ENCODE results near the gene MINAR2. TPM values are rescaled to one million over a fixed set of nuclear protein-coding genes. Genes with fewer than 3 reads are reported as not detected.

The MINAR2 gene, protein sequence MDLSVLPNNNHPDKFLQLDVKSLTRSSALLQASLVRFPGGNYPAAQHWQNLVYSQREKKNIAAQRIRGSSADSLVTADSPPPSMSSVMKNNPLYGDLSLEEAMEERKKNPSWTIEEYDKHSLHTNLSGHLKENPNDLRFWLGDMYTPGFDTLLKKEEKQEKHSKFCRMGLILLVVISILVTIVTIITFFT
- not detected for total RNA-seq

DNA sequence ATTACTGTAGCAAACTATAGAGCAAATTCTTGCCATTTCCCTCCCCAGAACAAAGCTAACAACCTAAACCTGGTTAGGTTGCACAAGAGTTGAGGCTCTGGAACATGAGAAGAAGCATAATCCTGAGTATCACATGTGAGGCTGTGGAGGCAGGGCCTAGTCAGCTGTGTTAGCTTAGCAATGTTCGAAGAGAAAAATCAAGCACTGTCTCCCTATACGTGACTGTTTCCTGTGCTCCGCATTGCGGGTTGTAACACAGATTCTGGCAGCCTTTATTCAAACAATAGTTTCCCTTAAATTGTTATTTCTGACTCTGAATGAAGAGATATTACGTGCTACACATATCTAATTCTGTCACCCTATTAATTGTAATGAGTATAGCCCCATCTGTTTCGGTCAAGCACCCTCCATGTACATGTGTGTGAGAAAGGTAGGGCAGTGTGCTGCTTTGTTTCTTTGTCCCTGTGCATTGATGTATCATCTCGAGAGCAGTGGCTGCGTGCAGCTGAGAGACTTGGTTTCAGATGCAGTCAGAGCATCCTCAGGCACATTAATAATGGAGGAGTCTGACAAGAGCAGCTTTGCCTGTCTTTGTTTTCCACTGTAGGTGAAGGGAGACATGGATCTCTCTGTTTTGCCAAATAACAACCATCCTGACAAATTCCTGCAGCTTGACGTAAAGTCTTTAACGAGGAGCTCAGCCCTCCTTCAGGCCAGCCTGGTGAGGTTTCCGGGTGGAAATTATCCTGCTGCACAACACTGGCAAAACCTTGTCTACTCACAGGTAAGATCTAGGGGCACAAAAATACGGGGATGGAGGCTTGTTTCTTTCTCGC is at the start of gene MINAR2:
Gene MINAR2 (plus strand): TSS at position 523 of the 836 bp plus-strand sequence. CDS start 97 bp downstream, at position 620.
- no peak for DNase-seq (ENCODE audit: low read depth in 2 of 3, low spot score in 2 of 3)

DNA sequence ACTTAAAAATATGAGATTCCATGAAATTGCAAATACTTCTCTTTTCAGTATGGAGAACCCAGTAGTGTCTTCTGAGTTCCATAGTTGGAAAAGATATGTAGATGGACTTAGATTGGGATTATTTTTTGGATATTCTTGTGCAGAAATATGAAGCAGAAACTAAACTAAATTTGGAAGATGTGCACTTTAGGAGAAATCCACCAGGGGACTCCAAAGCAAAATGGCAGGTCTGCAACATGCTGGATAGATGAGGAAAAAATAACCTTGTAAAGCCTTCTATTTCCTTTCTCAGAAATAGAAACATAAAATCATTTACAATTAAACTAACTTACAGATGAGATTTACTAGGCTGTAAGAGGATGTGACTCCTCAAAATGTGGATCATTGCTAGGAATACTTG is 49.2 kb upstream of the MINAR2 start:
- DNase-seq (ENCODE audit: low read depth in 2 of 3, low spot score in 2 of 3): no peak

DNA sequence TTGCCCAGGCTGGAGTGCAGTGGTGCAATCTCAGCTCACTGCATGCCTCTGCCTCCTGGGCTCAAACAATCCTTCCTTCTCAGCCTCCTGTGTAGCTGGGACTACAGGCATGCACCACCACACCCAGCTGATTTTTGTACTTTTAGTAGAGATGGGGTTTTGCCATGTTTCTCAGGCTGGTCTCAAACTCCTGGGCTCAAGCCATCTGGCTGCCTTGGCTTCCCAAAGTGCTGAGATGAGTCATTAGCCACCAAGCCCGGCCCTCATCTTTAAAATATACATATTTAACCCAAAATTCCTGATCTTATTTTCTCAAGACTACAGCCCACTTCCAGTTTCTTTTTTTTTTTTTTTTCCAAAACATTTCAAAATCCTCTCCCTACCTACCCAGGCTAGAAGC is 31.7 kb upstream of the MINAR2 start:
- no peak for DNase-seq (ENCODE audit: low read depth in 2 of 3, low spot score in 2 of 3)

DNA sequence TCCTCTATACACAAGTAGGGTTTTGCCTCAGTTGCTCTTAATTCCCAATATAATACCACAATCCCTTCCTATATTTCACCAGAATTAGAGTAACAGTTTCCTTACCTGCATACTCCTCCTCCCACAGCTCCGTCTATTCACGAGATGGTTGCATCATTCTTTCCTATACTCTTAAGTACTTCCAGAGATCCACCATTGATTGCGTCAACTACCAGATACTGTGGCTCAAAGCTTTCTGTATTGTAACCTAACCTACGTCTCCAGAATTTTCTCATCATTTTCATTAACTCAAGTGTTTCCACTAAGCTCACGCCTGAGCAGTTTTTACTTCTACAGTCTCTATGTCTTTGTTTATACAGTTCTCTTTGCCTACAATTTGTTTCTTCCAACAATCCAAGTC is 31.2 kb upstream of the MINAR2 start:
- DNase-seq (ENCODE audit: low read depth in 2 of 3, low spot score in 2 of 3): no peak

DNA sequence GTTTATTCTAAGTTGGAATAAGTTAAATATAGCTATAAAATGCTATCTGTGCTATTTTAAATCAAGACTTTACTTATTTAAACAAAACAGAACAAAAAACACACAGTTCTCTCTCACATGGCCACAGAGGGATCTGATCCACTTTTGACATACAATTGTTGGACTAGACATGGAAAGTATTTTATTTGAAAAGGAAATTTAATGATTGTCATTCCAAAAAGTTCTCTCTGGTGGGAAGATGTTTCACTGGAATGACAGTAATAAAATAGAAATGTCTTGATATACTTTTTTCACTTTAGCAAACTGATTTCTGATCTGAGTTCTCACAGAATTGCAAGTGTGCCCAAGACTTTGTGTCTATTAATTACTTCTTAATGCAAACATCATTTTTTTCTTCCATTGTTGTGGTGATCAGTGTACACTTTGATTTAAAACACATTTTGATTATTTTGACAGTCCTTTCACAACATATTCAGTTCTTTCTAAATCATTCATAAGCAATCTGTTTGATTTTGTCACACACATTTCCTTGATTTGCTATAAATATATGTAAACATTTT is 30.1 kb upstream of the MINAR2 start:
- DNase-seq (ENCODE audit: low read depth in 2 of 3, low spot score in 2 of 3): no peak

DNA sequence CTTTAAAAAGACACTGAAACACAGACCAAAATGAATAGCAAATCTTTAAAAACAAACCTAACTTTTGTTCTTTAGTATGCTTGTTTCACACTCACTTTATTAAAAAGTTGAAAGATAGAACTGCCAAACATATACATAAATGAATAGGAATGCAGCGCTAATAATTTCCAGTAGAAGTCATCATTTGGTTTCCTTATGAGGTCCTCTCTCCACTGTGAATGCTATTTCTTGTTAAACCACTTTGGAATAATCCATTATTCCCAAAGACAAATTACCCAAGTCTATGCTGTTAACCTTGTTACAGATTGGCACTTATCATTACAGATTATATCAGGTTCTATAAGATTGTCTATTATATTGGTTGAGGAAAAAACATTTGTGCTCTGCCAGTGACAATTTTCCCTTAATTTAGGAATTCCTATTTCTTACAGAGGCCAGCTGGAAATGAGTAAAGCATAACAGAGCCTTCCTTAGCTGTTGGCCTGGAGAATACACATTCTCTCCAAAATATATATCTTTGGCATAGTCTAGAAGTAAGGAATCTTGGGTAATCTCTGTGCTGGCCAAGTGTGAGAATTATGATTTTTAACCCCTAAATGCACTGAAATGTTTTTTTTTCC is 29.3 kb upstream of the MINAR2 start:
- no peak for DNase-seq (ENCODE audit: low read depth in 2 of 3, low spot score in 2 of 3)

DNA sequence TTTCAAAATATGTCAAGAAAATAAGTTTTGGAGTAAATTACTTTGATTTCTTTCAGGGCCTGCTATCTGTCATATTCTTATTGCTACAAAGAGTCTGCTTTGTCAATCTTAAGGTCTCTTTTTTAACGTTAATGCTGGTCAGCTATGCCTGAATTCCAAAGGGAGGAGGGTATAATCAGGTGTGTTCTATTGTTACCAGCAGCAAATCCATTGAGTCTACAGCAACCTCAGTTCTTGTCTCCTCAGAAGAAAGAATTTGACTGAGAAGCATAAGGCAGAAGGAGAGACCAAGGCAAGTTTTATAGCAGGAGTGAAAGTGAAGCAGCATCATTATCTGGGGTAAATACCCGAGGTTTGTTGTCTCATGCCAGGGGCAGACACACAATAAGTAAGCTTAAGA is 23.7 kb upstream of the MINAR2 start:
- DNase-seq (ENCODE audit: low read depth in 2 of 3, low spot score in 2 of 3): no peak

DNA sequence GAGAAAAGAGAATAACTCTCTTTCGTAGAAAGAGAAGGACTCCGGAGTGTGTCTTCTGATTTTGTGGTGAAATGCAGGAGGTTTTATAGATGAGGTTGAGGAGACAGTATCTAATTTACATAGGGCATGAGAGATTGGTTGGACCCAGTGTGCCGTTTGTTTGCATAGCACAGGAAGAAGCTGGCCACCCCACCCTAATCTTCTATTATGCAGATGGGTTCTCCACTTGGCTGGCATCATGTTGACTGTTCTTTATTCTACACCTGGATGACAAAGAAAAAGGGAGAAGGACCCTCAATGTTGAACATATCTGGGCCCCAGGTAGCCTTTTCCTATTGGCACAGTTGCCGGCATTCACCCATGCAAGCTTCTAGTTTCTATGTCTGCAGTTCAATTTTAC is 23.2 kb upstream of the MINAR2 start:
- no peak for DNase-seq (ENCODE audit: low read depth in 2 of 3, low spot score in 2 of 3)

DNA sequence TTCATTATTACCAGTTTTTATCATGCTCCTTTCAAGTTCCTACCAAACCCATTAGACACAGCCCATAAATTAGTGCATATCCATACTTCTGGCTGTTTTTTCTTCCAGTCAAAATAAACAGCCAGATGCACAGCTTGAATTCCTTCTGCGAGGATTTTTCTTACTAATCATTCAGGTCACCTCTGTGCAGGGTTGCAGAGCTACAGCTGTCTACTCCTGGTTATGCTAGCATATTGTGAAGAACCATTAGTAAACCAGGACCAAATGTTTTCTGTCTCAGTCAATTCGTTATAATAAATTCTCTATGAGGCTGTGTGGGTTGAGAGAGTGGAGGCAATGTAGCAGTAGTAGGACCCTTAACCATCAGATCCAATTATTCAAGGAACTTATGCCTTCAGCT is 8.1 kb upstream of the MINAR2 start:
- DNase-seq (ENCODE audit: low read depth in 2 of 3, low spot score in 2 of 3): no peak

DNA sequence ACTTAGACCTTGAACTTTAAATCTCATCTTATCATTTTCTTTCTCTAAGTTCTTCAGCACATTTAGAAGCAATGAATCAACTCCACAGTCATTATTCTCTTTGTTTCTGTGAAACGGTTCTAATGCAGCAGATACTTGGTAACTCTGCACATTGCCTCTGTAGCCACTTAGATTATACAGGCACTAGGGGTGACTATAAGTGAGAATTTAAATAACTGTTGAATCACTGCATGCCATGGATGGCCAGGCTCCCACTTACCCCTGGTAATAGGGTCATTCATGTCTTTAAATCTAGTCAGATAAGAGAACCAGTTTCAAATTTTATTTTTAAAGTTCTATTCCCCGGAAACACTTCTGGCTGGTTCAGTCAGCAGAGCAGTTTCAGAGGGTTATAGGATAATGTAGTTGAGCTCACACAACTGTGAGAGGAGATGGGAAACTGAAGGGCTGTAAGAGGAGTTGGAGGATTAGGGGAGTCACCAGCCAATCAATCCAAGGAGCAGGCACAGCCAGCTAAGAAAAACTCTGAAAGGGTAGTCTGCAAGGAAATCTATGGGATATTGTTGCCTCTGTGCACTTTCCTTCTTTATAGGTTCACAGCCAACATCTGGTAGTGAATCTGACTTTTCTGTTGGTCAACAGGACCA is 4.2 kb upstream of the MINAR2 start:
- no peak for DNase-seq (ENCODE audit: low read depth in 2 of 3, low spot score in 2 of 3)

DNA sequence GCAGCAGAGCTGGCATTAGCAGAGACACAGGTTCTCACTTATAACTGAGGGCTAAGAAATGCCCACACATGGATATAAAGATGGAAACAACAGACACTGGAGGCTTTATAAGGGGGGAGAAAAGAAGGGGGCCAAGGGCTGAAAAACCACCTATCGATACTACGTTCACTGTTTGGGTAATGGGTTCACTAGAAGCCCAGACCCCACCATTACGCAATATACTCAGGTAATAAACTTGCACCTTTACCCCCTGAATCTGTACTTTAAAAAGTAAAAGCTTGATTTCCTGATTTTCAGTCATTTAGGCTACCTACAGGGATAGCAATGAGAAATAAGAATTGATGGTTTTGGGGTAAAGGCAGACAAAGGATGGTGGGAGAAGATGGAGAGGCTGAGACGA is 1.9 kb upstream of the MINAR2 start:
- DNase-seq (ENCODE audit: low read depth in 2 of 3, low spot score in 2 of 3): no peak

DNA sequence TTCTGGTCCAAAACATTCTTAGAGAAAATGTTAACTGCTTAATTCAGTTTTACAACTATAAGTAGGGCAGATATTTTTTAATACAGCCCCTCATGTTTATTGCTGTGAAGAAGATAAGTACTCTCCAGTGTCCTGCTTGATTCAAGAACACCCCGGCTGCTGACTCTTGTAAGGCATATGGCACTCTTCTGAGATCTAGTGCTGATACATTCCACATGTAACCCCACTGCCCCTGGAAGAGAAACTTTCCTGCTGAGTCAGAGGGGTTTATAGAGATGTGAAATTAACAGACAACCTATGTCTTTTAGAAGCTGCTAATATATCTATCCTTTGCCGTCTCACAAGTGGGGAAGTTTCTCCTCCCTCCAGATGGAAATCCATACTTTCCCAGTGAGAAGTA is 1.0 kb upstream of the MINAR2 start:
- no peak for DNase-seq (ENCODE audit: low read depth in 2 of 3, low spot score in 2 of 3)

DNA sequence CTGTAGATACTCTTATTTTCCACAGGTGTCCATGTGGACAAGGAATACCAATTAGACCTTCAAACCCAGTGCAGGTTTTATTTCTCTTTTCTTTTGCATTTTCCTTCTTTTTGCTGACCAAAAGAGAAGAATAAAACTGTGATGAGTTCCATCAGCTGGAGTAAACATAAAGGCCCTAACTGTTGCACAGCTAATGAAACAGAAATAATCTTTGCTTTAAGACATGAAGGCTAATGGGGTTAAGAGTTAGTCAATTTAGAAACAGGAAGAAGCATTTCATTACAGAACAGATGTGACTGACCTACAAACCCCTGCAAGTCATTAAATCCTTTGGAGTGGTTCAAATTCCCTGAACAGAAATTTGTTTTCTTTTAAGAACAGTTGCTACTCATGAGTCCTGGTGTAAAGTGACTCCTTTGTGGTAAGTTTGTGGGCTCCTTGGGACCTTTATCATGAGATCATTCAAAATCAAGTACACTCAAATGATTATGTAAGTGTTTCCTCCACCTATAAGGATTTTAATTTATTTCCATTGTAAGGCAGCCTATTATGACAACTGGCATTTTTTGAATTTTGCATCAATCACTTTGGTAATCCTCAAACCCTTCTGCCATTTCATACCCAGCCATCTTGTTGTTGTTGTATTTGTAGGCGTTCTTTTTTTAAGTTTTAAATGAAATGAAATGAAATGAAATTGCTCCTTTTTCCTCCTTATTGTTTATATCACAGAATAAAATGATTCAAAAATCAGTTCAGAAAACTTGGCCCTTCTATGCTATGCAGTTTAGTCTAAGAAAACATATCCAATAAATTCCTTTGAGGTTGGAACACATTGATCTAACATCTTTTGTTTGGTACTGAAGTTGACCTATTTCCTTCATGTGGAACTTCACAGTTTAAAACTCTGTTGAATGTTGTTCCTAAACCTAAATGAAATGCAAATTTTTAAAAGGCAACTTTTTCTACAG is 1.3 kb downstream of the MINAR2 start:
- no peak for DNase-seq (ENCODE audit: low read depth in 2 of 3, low spot score in 2 of 3)

DNA sequence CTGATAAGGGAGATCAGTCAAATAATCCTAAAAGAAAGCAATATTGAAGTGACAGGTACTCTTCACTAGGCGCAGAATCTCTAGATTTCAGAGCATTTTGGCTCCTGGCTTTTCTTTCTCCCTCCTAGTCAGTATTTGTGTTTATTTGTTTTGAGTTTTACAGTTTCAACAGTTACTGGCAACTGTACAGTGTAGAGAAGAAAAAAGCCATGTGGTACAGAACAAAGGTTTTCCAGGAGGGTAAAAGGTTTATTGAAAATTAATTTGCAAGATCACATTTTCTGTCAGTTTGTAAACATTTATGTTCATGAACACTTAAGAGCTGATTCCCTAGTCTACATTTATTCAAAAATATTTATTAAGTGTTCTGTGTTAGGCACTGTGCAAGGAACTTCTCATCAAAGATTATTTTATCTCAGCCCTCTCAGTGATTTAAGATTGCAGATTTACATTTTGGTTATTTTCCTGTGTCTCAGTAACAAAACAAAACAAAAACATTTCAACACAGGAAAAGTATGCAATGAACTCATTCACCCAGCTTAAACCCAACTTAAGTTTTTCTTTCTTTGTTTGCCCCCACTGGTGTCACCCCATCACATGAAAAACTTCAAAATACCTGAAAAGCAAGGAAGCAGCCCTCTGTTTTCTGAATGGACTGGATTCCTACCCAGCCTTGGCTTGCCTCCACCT is 12.9 kb downstream of the MINAR2 start:
- DNase-seq (ENCODE audit: low read depth in 2 of 3, low spot score in 2 of 3): no peak

DNA sequence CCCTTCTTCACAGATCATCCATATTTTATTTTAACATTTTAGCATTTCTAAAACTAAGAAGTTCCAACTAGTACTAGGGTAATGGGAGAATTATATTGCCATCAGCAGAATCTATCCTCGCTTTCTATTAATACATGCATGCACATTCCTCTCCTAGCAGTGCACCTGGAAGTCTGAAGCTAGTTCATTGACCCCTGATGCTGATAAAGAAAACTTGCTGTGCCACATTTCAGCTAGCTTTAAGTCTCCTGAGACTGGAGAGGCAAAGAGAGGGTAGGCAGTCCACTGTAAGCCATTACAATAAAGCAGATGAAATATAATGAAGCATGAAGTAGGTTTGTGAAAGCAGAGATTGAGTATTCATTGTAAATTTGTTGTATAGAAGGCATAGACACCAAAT is 15.8 kb downstream of the MINAR2 start:
- no peak for DNase-seq (ENCODE audit: low read depth in 2 of 3, low spot score in 2 of 3)

DNA sequence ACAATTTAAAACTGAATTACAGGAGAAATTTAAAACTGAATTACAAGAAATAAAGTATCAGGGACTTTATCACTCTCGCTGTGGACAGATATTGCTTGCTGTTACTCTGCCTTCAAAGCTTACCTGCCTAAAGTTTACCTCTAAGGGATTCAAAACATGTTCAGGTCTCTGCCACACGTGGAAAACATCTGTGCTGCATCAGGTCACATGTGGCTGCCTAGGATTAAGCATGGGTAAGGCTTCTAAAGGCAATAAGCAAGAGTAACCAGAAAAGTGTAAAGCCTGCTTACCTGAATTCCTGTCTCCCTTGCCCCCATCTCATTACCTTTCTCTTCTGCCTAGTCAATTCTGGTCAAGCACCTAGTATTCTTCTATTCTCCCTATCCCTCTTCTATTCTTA is 18.9 kb downstream of the MINAR2 start:
- DNase-seq (ENCODE audit: low read depth in 2 of 3, low spot score in 2 of 3): no peak

DNA sequence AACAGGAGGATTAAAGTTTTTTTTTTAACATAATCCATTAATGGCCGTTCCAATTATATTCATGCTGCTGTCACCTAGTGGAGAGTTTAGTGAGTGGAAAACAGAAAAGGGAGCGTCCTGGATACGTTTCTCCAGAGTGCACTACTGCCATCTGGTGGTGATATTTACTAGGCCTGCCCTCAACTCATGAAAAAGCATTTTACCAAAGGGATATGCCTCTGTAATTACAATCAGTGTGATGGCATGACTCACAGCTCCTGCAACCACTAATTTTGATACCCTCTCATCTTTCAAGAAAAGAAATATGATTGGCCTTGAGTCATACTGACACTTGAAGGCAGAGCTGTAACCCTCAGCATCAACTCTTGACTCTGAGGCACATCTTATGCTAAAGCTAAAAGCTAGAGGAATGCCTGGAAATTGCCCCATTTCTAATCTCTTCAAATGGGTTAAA is 20.1 kb downstream of the MINAR2 start:
- peak; percentile 22 to 94 (median 84) for DNase-seq (ENCODE audit: low read depth in 2 of 3, low spot score in 2 of 3)

DNA sequence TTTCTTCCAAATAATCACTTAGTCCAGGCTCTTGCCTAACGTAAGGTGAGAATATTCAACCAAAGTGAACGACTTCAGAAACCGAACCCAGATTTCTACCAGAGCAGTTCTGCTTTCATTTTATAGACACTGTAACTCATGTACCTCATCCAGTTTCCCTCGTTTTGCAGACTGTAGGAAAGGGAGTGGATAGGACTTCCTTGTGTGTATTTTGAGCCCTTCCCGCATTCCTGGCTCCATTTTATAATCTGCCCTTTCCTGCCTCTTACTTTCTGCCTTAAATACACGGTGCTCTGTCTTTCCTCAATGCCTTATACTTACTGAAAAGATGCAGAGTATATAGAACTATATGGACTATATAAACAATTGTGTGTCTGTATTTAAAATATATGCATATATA is 20.8 kb downstream of the MINAR2 start:
- no peak for DNase-seq (ENCODE audit: low read depth in 2 of 3, low spot score in 2 of 3)
